H9 (cell line): Measurements from ENCODE around the gene XPR1. TPM values are rescaled to one million over a fixed set of nuclear protein-coding genes. Genes with fewer than 3 reads are reported as not detected.
A peak's percentile ranks its signal among the peaks of the same experiment; 100 is the strongest.

Experiments used
- DNase-seq: peaks from one replicate; pipeline ENCODE4 v3.0.0-alpha.2; 2017
- H2AFZ ChIP-seq: one replicate; pipeline ENCODE4 v1.6.1; 2013; ENCODE audit warnings: mild to moderate bottlenecking, low read length, control low read depth, moderate library complexity
- H2AK5ac ChIP-seq: 2 replicates; pipeline ENCODE4 v1.6.1; 2013; ENCODE audit warnings: low read length, control low read depth, mixed read lengths; ENCODE audit not compliant: insufficient read length
- H2BK120ac ChIP-seq: one replicate; pipeline ENCODE4 v1.6.1; 2013; ENCODE audit warnings: low read depth, mild to moderate bottlenecking, low read length, control low read depth, inconsistent platforms; ENCODE audit not compliant: poor library complexity, severe bottlenecking
- H2BK12ac ChIP-seq: 2 replicates; pipeline ENCODE4 v1.6.1; 2013; ENCODE audit warnings: low read length, control low read depth, mixed read lengths, low read depth; ENCODE audit not compliant: insufficient read length
- H2BK15ac ChIP-seq: 2 replicates; pipeline ENCODE4 v1.6.1; 2013; ENCODE audit warnings: low read depth, low read length, control low read depth
- H2BK20ac ChIP-seq: one replicate; pipeline ENCODE4 v1.6.1; 2013; ENCODE audit warnings: low read depth, mild to moderate bottlenecking, low read length, control low read depth, inconsistent platforms; ENCODE audit not compliant: poor library complexity, severe bottlenecking
- H2BK5ac ChIP-seq: 2 replicates; pipeline ENCODE4 v1.6.1; 2013; ENCODE audit warnings: low read length, control low read depth, mixed read lengths; ENCODE audit not compliant: insufficient read length
- H3K14ac ChIP-seq: 2 replicates; pipeline ENCODE4 v1.6.1; 2013; ENCODE audit warnings: low read length, control low read depth; ENCODE audit not compliant: insufficient read depth
- H3K18ac ChIP-seq: 2 replicates; pipeline ENCODE4 v1.6.1; 2013; ENCODE audit warnings: low read depth, mild to moderate bottlenecking, mixed read lengths, low read length, control low read depth; ENCODE audit not compliant: insufficient read length
- H3K23ac ChIP-seq: 2 replicates; pipeline ENCODE4 v1.6.1; 2013; ENCODE audit warnings: low read length, control low read depth, mixed read lengths, low read depth; ENCODE audit not compliant: insufficient read length
- H3K23me2 ChIP-seq: 2 replicates; pipeline ENCODE4 v1.6.1; 2013; ENCODE audit warnings: low read depth, mild to moderate bottlenecking, mixed read lengths, low read length, control low read depth; ENCODE audit not compliant: insufficient read length, poor library complexity, severe bottlenecking
- H3K27ac ChIP-seq: 2 replicates; pipeline ENCODE4 v1.5.1; 2013; ENCODE audit warnings: low read length, control low read depth, mixed read lengths, low read depth; ENCODE audit not compliant: insufficient read length
- H3K27me3 ChIP-seq: 2 replicates; pipeline ENCODE4 v1.6.1; 2013; ENCODE audit warnings: low read length, control low read depth, inconsistent platforms; ENCODE audit not compliant: insufficient read depth
- H3K4ac ChIP-seq: 2 replicates; pipeline ENCODE4 v1.6.1; 2013; ENCODE audit warnings: low read depth, mild to moderate bottlenecking, control low read depth, inconsistent platforms, low read length, moderate library complexity
- H3K4me1 ChIP-seq: 2 replicates; pipeline ENCODE4 v1.6.1; 2013; ENCODE audit warnings: low read length, control low read depth, inconsistent platforms; ENCODE audit not compliant: insufficient read depth
- H3K4me2 ChIP-seq: 2 replicates; pipeline ENCODE4 v1.6.1; 2013; ENCODE audit warnings: low read length, control low read depth, mixed read lengths; ENCODE audit not compliant: insufficient read length, insufficient read depth
- H3K56ac ChIP-seq: 2 replicates; pipeline ENCODE4 v1.6.1; 2013; ENCODE audit warnings: low read depth, mild to moderate bottlenecking, mixed read lengths, low read length, control low read depth; ENCODE audit not compliant: insufficient read length
- H3K79me1 ChIP-seq: 2 replicates; pipeline ENCODE4 v1.6.1; 2013; ENCODE audit warnings: low read depth, mild to moderate bottlenecking, moderate library complexity, low read length, control low read depth, inconsistent platforms; ENCODE audit not compliant: insufficient read depth, poor library complexity, severe bottlenecking
- H3K79me2 ChIP-seq: 2 replicates; pipeline ENCODE4 v1.6.1; 2013; ENCODE audit warnings: low read length, control low read depth, inconsistent platforms; ENCODE audit not compliant: insufficient read depth
- H3K9ac ChIP-seq: 2 replicates; pipeline ENCODE4 v1.6.1; 2013; ENCODE audit warnings: low read length, control low read depth, mixed read lengths; ENCODE audit not compliant: insufficient read length; ENCODE audit errors: extremely low read depth
- H3K9me3 ChIP-seq: one replicate; pipeline ENCODE4 v1.6.1; 2013; ENCODE audit warnings: low read depth, low read length, inconsistent platforms; ENCODE audit not compliant: control insufficient read depth
- H3T11ph ChIP-seq: one replicate; pipeline ENCODE4 v1.6.1; 2013; ENCODE audit warnings: mild to moderate bottlenecking, low read length, control low read depth, inconsistent platforms
- H4K20me1 ChIP-seq: one replicate; pipeline ENCODE4 v1.6.1; 2013; ENCODE audit not compliant: control insufficient read depth, insufficient read length, insufficient read depth
- H4K5ac ChIP-seq: 2 replicates; pipeline ENCODE4 v1.6.1; 2013; ENCODE audit warnings: low read depth, mild to moderate bottlenecking, mixed read lengths, low read length, control low read depth; ENCODE audit not compliant: insufficient read length
- H4K8ac ChIP-seq: replicated peaks from 2 replicates; pipeline ENCODE4 v1.6.1; 2013; ENCODE audit warnings: low read length, control low read depth, mixed read lengths, low read depth; ENCODE audit not compliant: insufficient read length
- H4K91ac ChIP-seq: 2 replicates; pipeline ENCODE4 v1.6.1; 2013; ENCODE audit warnings: low read depth, mild to moderate bottlenecking, moderate library complexity, mixed read lengths, low read length, control low read depth; ENCODE audit not compliant: insufficient read length
- H3K27ac Mint-ChIP-seq, 3 experiments: 2 replicates in 2 of 3; 3 replicates in 1 of 3; pipeline ENCODE4 v1.8.0; 2020 to 2021; ENCODE audit warnings: mixed read lengths in 3 of 3, mild to moderate bottlenecking in 1 of 3, moderate library complexity in 1 of 3
- H3K27me3 Mint-ChIP-seq: 2 replicates; pipeline ENCODE4 v1.8.0; 2021; ENCODE audit warnings: low read depth, mild to moderate bottlenecking, moderate library complexity, mixed read lengths
- H3K36me3 Mint-ChIP-seq, 3 experiments: 2 replicates in 2 of 3; 3 replicates in 1 of 3; pipeline ENCODE4 v1.8.0; 2020 to 2021; ENCODE audit warnings: low read depth in 3 of 3, mixed read lengths in 3 of 3; ENCODE audit not compliant: insufficient read depth in 1 of 3
- H3K4me1 Mint-ChIP-seq, 2 experiments: 2 replicates each; pipeline ENCODE4 v1.8.0; 2020; ENCODE audit warnings: mixed read lengths in 2 of 2
- H3K4me3 Mint-ChIP-seq, 2 experiments: 2 replicates in 1 of 2; 3 replicates in 1 of 2; pipeline ENCODE4 v1.8.0; 2020 to 2021; ENCODE audit warnings: mild to moderate bottlenecking in 2 of 2, mixed read lengths in 2 of 2, moderate library complexity in 1 of 2
- H3K9me3 Mint-ChIP-seq, 2 experiments: 2 replicates in 1 of 2; 3 replicates in 1 of 2; pipeline ENCODE4 v1.8.0; 2020; ENCODE audit warnings: mild to moderate bottlenecking in 2 of 2, mixed read lengths in 2 of 2, moderate library complexity in 1 of 2
- CTCF ChIP-seq: fragments of 200-600 bp; sonication (generic); conservative IDR thresholded peaks from 3 replicates; pipeline ENCODE4 v1.8.0; 2021; ENCODE audit warnings: antibody characterized with exemption, mild to moderate bottlenecking
- WGBS: extraction: QIAGEN DNeasy Blood & Tissue Kit; methylation state at CpG from one replicate; pipeline ENCODE4 v1.1.7; 2013; ENCODE audit warnings: missing lambda C conversion rate, low lambda C conversion rate, mixed read lengths; ENCODE audit not compliant: insufficient read length; ENCODE audit errors: extremely low coverage; 5-methylcytosine and 5-hydroxymethylcytosine counted together
- total RNA-seq: library from RNA; stranded (reverse); gene quantifications from 2 replicates; pipeline ENCODE4 v1.2.1, GENCODE V29; 2021

XPR1 gene
- total RNA-seq, 1 experiment from 2014 or later, result 34.1 TPM

DNA sequence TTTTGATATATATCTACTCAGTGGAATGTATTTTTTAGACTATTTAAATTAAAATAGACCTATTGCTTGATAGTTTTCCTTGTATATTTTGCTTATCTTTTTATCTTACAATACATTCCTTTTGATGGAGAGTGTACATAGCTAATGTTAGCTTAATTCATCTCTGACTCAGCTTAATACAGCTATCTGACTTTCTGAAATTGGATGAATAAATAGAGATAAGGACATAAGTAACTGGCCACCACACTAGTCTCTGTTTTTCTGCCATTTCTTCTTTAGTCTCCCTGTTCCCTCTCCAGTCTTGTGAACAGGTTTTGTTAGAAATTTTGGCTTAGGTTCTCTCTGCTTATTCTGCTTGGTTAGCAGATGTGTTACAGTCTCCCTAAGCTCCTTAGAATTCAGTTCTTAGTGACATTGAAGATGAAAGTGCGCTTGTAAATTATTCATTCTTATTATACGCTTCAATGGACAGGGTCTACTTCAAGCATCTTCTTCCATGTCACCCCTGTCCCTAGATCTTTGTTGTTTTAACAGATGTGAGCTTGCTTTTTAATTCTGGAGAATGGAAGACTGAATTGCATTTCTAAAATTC, 59.6 kb downstream of the XPR1 start:
- Mint-ChIP-seq H3K4me3 (no peak overlapping the region), H3K4me1 (peaks cover 23 to 26% of the 10 kb centered on the region in 2 experiments), H3K27ac (0 out of 7 replicates have a peak overlapping the region, but pooled peaks of 1 of the 3 experiments have one; percentile 16), H3K36me3 (peaks cover 0 to 5% (median under 1%) of the 10 kb centered on the region in 3 experiments; a peak in 4 of 7 replicates), H3K27me3 (no peaks in the 10 kb centered on the region), H3K9me3 (peaks cover 0 to 4% of the 10 kb centered on the region in 2 experiments; a peak in 3 of 5 replicates)
- no peak overlapping the region for H2AFZ ChIP-seq
- TF ChIP-seq CTCF, result no peak
- no peak overlapping the region for H4K91ac ChIP-seq
- H3K4ac ChIP-seq, result no peak overlapping the region
- H2BK15ac ChIP-seq, result no peak overlapping the region
- no peak overlapping the region for H3K56ac ChIP-seq
- no peak overlapping the region for H2BK12ac ChIP-seq
- H3K23me2 ChIP-seq, result no peaks in the 10 kb centered on the region
- no peak overlapping the region for H3K4me2 ChIP-seq
- H3T11ph ChIP-seq, result no peak overlapping the region
- no peak overlapping the region for H2AK5ac ChIP-seq
- no peaks in the 10 kb centered on the region; the same call in 1 of the 2 replicates for H3K79me2 ChIP-seq
- no peak overlapping the region for H3K9ac ChIP-seq
- no peak overlapping the region for H3K14ac ChIP-seq
- WGBS, result no CpG with 5 or more reads among the region's 2 CpGs
- H4K20me1 ChIP-seq, result no peaks in the 10 kb centered on the region
- no peak overlapping the region for H4K5ac ChIP-seq
- H2BK120ac ChIP-seq, result no peak overlapping the region
- H3K23ac ChIP-seq, result no peak overlapping the region
- H3K4me1 ChIP-seq, result no peaks in the 10 kb centered on the region; the same call in 1 of the 2 replicates
- no peak overlapping the region for H2BK20ac ChIP-seq
- no peaks in the 10 kb centered on the region for H3K27me3 ChIP-seq
- DNase-seq, result no peak
- no peaks in the 10 kb centered on the region for H3K79me1 ChIP-seq
- no peak overlapping the region for H4K8ac ChIP-seq
- no peaks in the 10 kb centered on the region for H3K9me3 ChIP-seq
- H2BK5ac ChIP-seq, result no peak overlapping the region
- H3K18ac ChIP-seq, result no peak overlapping the region
- no peak overlapping the region for H3K27ac ChIP-seq
